Measurements from ENCODE around the gene KIF1A. TPM values are rescaled to one million over a fixed set of nuclear protein-coding genes. Genes with fewer than 3 reads are reported as not detected.

The KIF1A gene
- total RNA-seq, 4 donors from 2014 or later: 1.7 to 4.1 (median 3.4) TPM

GRCh38 chr2:240757086-240757614, 62.9 kb downstream of the KIF1A start:
- H3K27ac ChIP-seq (replicated peaks in 1 of 4): no peak overlapping the region
- WGBS: 67% methylated on average over 24 of the region's 31 CpGs
- H3K36me3 ChIP-seq: no peaks in the 10 kb centered on the region
- TF ChIP-seq POLR2A (IDR thresholded peaks at IDR 0.05; ENCODE audit: low read depth): no peak
- no peak for TF ChIP-seq CTCF (IDR thresholded peaks at IDR 0.05)
- TF ChIP-seq POLR2AphosphoS5 (IDR thresholded peaks at IDR 0.05): no peak
- TF ChIP-seq EP300 (IDR thresholded peaks at IDR 0.05): no peak
- intact Hi-C loops (cut with DNase I): no loop called here
- H3K4me3 ChIP-seq: no peak overlapping the region
- DNase-seq (ENCODE audit: extremely low spot score): no peak
- no peaks in the 10 kb centered on the region for H3K27me3 ChIP-seq
- no peaks in the 10 kb centered on the region for H3K9me3 ChIP-seq
- H3K4me1 ChIP-seq: no peaks in the 10 kb centered on the region

- TF ChIP-seq POLR2A (IDR thresholded peaks at IDR 0.05; ENCODE audit: low read depth): no peak
- TF ChIP-seq EP300 (IDR thresholded peaks at IDR 0.05): no peak
- no peak for TF ChIP-seq CTCF (IDR thresholded peaks at IDR 0.05)
- H3K4me3 ChIP-seq: no peak overlapping the region
- no peaks in the 10 kb centered on the region for H3K36me3 ChIP-seq
- H3K4me1 ChIP-seq: no peaks in the 10 kb centered on the region
- H3K9me3 ChIP-seq: no peaks in the 10 kb centered on the region
- intact Hi-C loops (cut with DNase I): no loop called here
- H3K27ac ChIP-seq (replicated peaks in 1 of 4): no peak overlapping the region
- no peak for DNase-seq (ENCODE audit: extremely low spot score)
- no peaks in the 10 kb centered on the region for H3K27me3 ChIP-seq
- 86% methylated on average over 8 of the region's 10 CpGs for WGBS
These were observed 67.8 kb downstream of the KIF1A start for GRCh38 chr2:240752209-240752608.

- 90% methylated on average over 22 of the region's 22 CpGs for WGBS
- TF ChIP-seq EP300 (IDR thresholded peaks at IDR 0.05): no peak
- TF ChIP-seq POLR2AphosphoS5 (IDR thresholded peaks at IDR 0.05): no peak
- no peak for TF ChIP-seq POLR2A (IDR thresholded peaks at IDR 0.05; ENCODE audit: low read depth)
- TF ChIP-seq CTCF (IDR thresholded peaks at IDR 0.05): no peak
- Histone ChIP-seq H3K9me3 (no peaks in the 10 kb centered on the region), H3K27me3 (no peaks in the 10 kb centered on the region), H3K4me3 (no peak overlapping the region), H3K36me3 (no peaks in the 10 kb centered on the region), H3K27ac (replicated peaks in 1 of 4) (no peak overlapping the region), H3K4me1 (no peaks in the 10 kb centered on the region)
- no peak for DNase-seq (ENCODE audit: extremely low spot score)
- intact Hi-C loops (cut with DNase I): no loop called here
These were observed 69.6 kb downstream of the KIF1A start for GRCh38 chr2:240750409-240750808.

GRCh38 chr2:240749516-240749915, 70.5 kb downstream of the KIF1A start:
- WGBS: 65% methylated on average over 7 of the region's 7 CpGs
- Histone ChIP-seq H3K9me3 (no peaks in the 10 kb centered on the region), H3K27ac (replicated peaks in 1 of 4) (no peak overlapping the region), H3K4me3 (no peak overlapping the region), H3K27me3 (no peaks in the 10 kb centered on the region), H3K4me1 (no peaks in the 10 kb centered on the region), H3K36me3 (no peaks in the 10 kb centered on the region)
- intact Hi-C loops (cut with DNase I): no loop called here
- DNase-seq (ENCODE audit: extremely low spot score): no peak
- no peak for TF ChIP-seq CTCF (IDR thresholded peaks at IDR 0.05)
- no peak for TF ChIP-seq POLR2AphosphoS5 (IDR thresholded peaks at IDR 0.05)
- TF ChIP-seq POLR2A (IDR thresholded peaks at IDR 0.05; ENCODE audit: low read depth): no peak
- TF ChIP-seq EP300 (IDR thresholded peaks at IDR 0.05): no peak

- TF ChIP-seq POLR2A (IDR thresholded peaks at IDR 0.05; ENCODE audit: low read depth): no peak
- no peak for TF ChIP-seq CTCF (IDR thresholded peaks at IDR 0.05)
- no peak for TF ChIP-seq POLR2AphosphoS5 (IDR thresholded peaks at IDR 0.05)
- TF ChIP-seq EP300 (IDR thresholded peaks at IDR 0.05): no peak
- Histone ChIP-seq H3K9me3 (no peaks in the 10 kb centered on the region), H3K27me3 (no peaks in the 10 kb centered on the region), H3K4me1 (no peaks in the 10 kb centered on the region), H3K27ac (replicated peaks in 1 of 4) (no peak overlapping the region), H3K4me3 (no peak overlapping the region), H3K36me3 (no peaks in the 10 kb centered on the region)
- WGBS: 100% methylated on average over 1 of the region's 11 CpGs
- intact Hi-C loops (cut with DNase I): no loop called here
- DNase-seq (ENCODE audit: extremely low spot score): no peak
These were observed 72.8 kb downstream of the KIF1A start for GRCh38 chr2:240747256-240747655.
